HepG2 (cell line): ENCODE results near the gene PNLIPRP2. TPM values are rescaled to one million over a fixed set of nuclear protein-coding genes. Genes with fewer than 3 reads are reported as not detected.
A peak's percentile ranks its signal among the peaks of the same experiment; 100 is the strongest.

Source experiments
- CAMTA2 ChIP-seq: sonication (generic); formaldehyde crosslinking; IDR thresholded peaks from 2 replicates; pipeline ENCODE4 v1.4.0; 2020; ENCODE audit warnings: mild to moderate bottlenecking, missing genetic modification reagents, borderline replicate concordance
- CHD4 ChIP-seq: fragments of 200-600 bp; sonication (generic); IDR thresholded peaks from 2 replicates; pipeline ENCODE4 v1.7.0; 2017; ENCODE audit warnings: mild to moderate bottlenecking, low read length, borderline replicate concordance
- ESRRA ChIP-seq: sonication (generic); formaldehyde crosslinking; IDR thresholded peaks from 2 replicates; pipeline ENCODE4 v1.5.1; 2020; ENCODE audit warnings: mild to moderate bottlenecking, low read depth, missing genetic modification reagents
- FLYWCH1 ChIP-seq: sonication (generic); formaldehyde crosslinking; IDR thresholded peaks from 2 replicates; pipeline ENCODE4 v1.8.1; 2023; ENCODE audit warnings: mild to moderate bottlenecking, missing genetic modification reagents
- GATAD1 ChIP-seq: IDR thresholded peaks from 2 replicates; pipeline ENCODE4 v1.6.1; 2016; ENCODE audit warnings: missing genetic modification reagents, missing compliant biosample characterization
- JUNB ChIP-seq: sonication (generic); formaldehyde crosslinking; IDR thresholded peaks from 2 replicates; pipeline ENCODE4 v1.8.0; 2022; ENCODE audit warnings: missing genetic modification reagents, mild to moderate bottlenecking, borderline replicate concordance
- KAT7 ChIP-seq: IDR thresholded peaks from 2 replicates; pipeline ENCODE4 v1.6.1; 2018; ENCODE audit warnings: borderline replicate concordance, missing compliant biosample characterization
- KDM2A ChIP-seq: sonication (generic); formaldehyde crosslinking; IDR thresholded peaks from 2 replicates; pipeline ENCODE4 v1.4.0; 2020; ENCODE audit warnings: low read depth, missing genetic modification reagents, borderline replicate concordance
- NCOR1 ChIP-seq: fragments of 200-600 bp; sonication (generic); IDR thresholded peaks from 2 replicates; pipeline ENCODE4 v1.7.0; 2017; ENCODE audit warnings: antibody characterized with exemption, low read length, borderline replicate concordance
- POLR2G ChIP-seq: fragments of 200-400 bp; formaldehyde crosslinking; IDR thresholded peaks from 2 replicates; pipeline ENCODE4 v1.6.1; 2018; ENCODE audit warnings: mild to moderate bottlenecking, low read depth, low read length, moderate library complexity
- RXRA ChIP-seq: sonication (generic); formaldehyde crosslinking; IDR thresholded peaks from 2 replicates; pipeline ENCODE4 v1.5.1; 2020; ENCODE audit warnings: missing genetic modification reagents
- RXRB ChIP-seq: IDR thresholded peaks from 2 replicates; pipeline ENCODE4 v1.6.1; 2016; ENCODE audit warnings: borderline replicate concordance, missing genetic modification reagents, missing compliant biosample characterization
- SNAI1 ChIP-seq: sonication (generic); formaldehyde crosslinking; IDR thresholded peaks from 2 replicates; pipeline ENCODE4 v1.5.0; 2020; ENCODE audit warnings: mild to moderate bottlenecking, missing genetic modification reagents, borderline replicate concordance
- SNAPC2 ChIP-seq: sonication (generic); formaldehyde crosslinking; IDR thresholded peaks from 2 replicates; pipeline ENCODE4 v1.8.1; 2022; ENCODE audit warnings: mild to moderate bottlenecking, missing genetic modification reagents
- SOX5 ChIP-seq: IDR thresholded peaks from 2 replicates; pipeline ENCODE4 v1.6.1; 2016; ENCODE audit warnings: borderline replicate concordance
- TEAD3 ChIP-seq: optimal IDR thresholded peaks from 2 replicates; pipeline ENCODE3; 2016; ENCODE audit warnings: borderline replicate concordance
- polyA plus RNA-seq, 8 experiments: library from polyadenylated mRNA; depleted of rRNA in 3 of 8; stranded (reverse) in 7 of 8; unstranded in 1 of 8; fragments of >200 nt; fragmentation: Illumina TruSeq in 4 of 8; extraction: Trizol in 4 of 8; gene quantifications; 2 replicates each; pipeline versions ENCODE4 v1.2.1 to v1.2.3, GENCODE V29; 2011 to 2016; ENCODE audit warnings: low read depth in 4 of 8, missing spikeins in 1 of 8, mixed read lengths in 1 of 8; ENCODE audit not compliant: insufficient read depth in 1 of 8
- total RNA-seq, 5 experiments: library from RNA; depleted of rRNA; stranded (reverse); fragments of >200 nt; fragmentation: Illumina TruSeq; extraction: Trizol; gene quantifications; 2 replicates each; pipeline ENCODE4 v1.2.3, GENCODE V29; 2016; ENCODE audit warnings: low read depth in 1 of 5
- TF ChIP-seq, protein P1 (sequence below), 2 experiments: sonication (generic) in 1 of 2; formaldehyde crosslinking in 1 of 2; IDR thresholded peaks; 2 replicates each; pipeline versions ENCODE4 v1.5.1 to v1.6.1; 2011 to 2020; ENCODE audit warnings: borderline replicate concordance in 1 of 2, low read depth in 1 of 2, low read length in 1 of 2, mild to moderate bottlenecking in 1 of 2, missing genetic modification reagents in 1 of 2, moderate library complexity in 1 of 2
- TF ChIP-seq, protein P2 (sequence below): sonication (generic); formaldehyde crosslinking; IDR thresholded peaks from 2 replicates; pipeline ENCODE4 v1.5.0; 2020; ENCODE audit warnings: missing genetic modification reagents, mild to moderate bottlenecking, borderline replicate concordance
- TF ChIP-seq, protein P3 (sequence below): IDR thresholded peaks from 2 replicates; pipeline ENCODE4 v1.6.1; 2016; ENCODE audit warnings: missing compliant biosample characterization, missing genetic modification reagents, borderline replicate concordance
- TF ChIP-seq, protein P4 (sequence below): IDR thresholded peaks from 2 replicates; pipeline ENCODE4 v1.6.1; 2016
- TF ChIP-seq, protein P5 (sequence below): IDR thresholded peaks from 2 replicates; pipeline ENCODE4 v1.6.1; 2012; ENCODE audit warnings: inconsistent platforms
- TF ChIP-seq, protein P6 (sequence below): IDR thresholded peaks from 2 replicates; pipeline ENCODE4 v1.6.1; 2016; ENCODE audit warnings: missing genetic modification reagents, missing compliant biosample characterization

PNLIPRP2 gene
- total and polyA plus RNA-seq, 2 of the 13 experiments (the other 11 are each of a cell fraction or from before 2014, with no cell fraction given): 0.21 to 0.97 TPM

DNA sequence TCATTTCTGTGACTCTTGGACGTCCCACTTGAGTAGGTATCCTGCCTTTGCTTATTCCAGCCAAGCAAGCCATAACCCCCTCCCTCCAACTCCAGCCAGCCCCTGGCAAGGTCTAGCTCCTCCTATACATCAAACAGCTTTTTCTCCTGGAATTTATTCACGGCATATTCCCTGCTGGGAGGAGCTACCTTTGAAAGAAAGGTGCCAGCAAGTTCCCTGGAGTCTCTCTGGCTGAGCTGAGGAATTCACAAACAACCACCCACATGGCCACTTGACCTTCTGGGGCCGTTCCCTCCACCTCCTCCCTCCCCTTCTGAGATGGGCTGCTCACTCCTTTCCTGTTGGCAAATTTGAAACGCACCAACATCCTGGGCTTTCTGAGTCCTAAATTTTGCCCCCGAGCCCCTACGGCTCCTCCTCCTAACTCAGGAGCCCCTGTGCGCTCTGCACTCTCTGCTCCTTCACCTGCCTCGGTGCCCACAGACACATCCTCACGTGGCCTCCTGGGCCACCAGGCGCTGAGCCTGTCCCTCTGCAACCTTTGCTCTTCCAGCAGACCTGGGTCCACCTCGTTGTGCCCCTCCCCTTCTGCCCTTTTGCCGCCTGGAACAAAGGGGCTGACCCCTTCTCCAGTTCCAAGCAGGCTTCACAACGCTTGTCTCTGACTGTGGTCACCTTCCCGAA lies 73.6 kb downstream of the PNLIPRP2 start (continued):
- TF ChIP-seq, protein P1, sequence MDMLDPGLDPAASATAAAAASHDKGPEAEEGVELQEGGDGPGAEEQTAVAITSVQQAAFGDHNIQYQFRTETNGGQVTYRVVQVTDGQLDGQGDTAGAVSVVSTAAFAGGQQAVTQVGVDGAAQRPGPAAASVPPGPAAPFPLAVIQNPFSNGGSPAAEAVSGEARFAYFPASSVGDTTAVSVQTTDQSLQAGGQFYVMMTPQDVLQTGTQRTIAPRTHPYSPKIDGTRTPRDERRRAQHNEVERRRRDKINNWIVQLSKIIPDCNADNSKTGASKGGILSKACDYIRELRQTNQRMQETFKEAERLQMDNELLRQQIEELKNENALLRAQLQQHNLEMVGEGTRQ (IDR thresholded peaks at IDR 0.05; ENCODE audit: low read depth, low read length): 0 out of 2 replicates have a peak, but pooled peaks have one; percentile 32
- TF ChIP-seq, protein P1 (CRISPR knock-in tag; IDR thresholded peaks at IDR 0.05; ENCODE audit: borderline replicate concordance): peak; percentile 42; the same call in 1 of the 2 replicates
- peak; percentile 35; the same call in 1 of the 2 replicates for TF ChIP-seq KDM2A (CRISPR knock-in tag)
- TF ChIP-seq POLR2G: peak; percentile 42; the same call in 1 of the 2 replicates
- TF ChIP-seq JUNB (CRISPR knock-in tag): no peak
- TF ChIP-seq NCOR1: peak; percentile 74; the same call in 1 of the 2 replicates
- TF ChIP-seq RXRA (CRISPR knock-in tag): peak; percentile 91
- TF ChIP-seq, protein P2, sequence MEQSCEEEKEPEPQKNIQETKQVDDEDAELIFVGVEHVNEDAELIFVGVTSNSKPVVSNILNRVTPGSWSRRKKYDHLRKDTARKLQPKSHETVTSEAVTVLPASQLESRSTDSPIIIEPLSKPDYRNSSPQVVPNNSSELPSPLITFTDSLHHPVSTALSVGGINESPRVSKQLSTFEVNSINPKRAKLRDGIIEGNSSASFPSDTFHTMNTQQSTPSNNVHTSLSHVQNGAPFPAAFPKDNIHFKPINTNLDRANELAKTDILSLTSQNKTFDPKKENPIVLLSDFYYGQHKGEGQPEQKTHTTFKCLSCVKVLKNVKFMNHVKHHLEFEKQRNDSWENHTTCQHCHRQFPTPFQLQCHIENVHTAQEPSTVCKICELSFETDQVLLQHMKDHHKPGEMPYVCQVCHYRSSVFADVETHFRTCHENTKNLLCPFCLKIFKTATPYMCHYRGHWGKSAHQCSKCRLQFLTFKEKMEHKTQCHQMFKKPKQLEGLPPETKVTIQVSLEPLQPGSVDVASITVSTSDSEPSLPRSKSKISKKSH (CRISPR knock-in tag): 0 out of 2 replicates have a peak, but pooled peaks have one; percentile 12
- TF ChIP-seq SNAPC2 (CRISPR knock-in tag): 0 out of 2 replicates have a peak, but pooled peaks have one; percentile 28
- TF ChIP-seq SNAI1 (CRISPR knock-in tag): no peak
- TF ChIP-seq SOX5: peak; percentile 87
- peak; percentile 89 for TF ChIP-seq ESRRA (CRISPR knock-in tag)
- TF ChIP-seq KAT7: no peak
- TF ChIP-seq CHD4: no peak
- TF ChIP-seq GATAD1: 0 out of 2 replicates have a peak, but pooled peaks have one; percentile 27
- peak; percentile 83 for TF ChIP-seq RXRB (CRISPR knock-in tag)
- TF ChIP-seq, protein P3, sequence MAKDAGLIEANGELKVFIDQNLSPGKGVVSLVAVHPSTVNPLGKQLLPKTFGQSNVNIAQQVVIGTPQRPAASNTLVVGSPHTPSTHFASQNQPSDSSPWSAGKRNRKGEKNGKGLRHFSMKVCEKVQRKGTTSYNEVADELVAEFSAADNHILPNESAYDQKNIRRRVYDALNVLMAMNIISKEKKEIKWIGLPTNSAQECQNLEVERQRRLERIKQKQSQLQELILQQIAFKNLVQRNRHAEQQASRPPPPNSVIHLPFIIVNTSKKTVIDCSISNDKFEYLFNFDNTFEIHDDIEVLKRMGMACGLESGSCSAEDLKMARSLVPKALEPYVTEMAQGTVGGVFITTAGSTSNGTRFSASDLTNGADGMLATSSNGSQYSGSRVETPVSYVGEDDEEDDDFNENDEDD (CRISPR knock-in tag): peak; percentile 77; the same call in 1 of the 2 replicates
- TF ChIP-seq, protein P4, sequence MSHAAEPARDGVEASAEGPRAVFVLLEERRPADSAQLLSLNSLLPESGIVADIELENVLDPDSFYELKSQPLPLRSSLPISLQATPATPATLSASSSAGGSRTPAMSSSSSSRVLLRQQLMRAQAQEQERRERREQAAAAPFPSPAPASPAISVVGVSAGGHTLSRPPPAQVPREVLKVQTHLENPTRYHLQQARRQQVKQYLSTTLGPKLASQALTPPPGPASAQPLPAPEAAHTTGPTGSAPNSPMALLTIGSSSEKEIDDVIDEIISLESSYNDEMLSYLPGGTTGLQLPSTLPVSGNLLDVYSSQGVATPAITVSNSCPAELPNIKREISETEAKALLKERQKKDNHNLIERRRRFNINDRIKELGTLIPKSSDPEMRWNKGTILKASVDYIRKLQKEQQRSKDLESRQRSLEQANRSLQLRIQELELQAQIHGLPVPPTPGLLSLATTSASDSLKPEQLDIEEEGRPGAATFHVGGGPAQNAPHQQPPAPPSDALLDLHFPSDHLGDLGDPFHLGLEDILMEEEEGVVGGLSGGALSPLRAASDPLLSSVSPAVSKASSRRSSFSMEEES (CRISPR knock-in tag): peak; percentile 55; the same call in 1 of the 2 replicates
- TF ChIP-seq, protein P5, sequence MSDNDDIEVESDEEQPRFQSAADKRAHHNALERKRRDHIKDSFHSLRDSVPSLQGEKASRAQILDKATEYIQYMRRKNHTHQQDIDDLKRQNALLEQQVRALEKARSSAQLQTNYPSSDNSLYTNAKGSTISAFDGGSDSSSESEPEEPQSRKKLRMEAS: peak; percentile 95
- peak; percentile 43; the same call in 1 of the 2 replicates for TF ChIP-seq CAMTA2 (CRISPR knock-in tag)
- TF ChIP-seq, protein P6, sequence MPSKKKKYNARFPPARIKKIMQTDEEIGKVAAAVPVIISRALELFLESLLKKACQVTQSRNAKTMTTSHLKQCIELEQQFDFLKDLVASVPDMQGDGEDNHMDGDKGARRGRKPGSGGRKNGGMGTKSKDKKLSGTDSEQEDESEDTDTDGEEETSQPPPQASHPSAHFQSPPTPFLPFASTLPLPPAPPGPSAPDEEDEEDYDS (CRISPR knock-in tag): 0 out of 2 replicates have a peak, but pooled peaks have one; percentile 7
- TF ChIP-seq FLYWCH1 (CRISPR knock-in tag): no peak
- peak; percentile 46 for TF ChIP-seq TEAD3
